ENCODE results near the gene CTNNBIP1. TPM values are rescaled to one million over a fixed set of nuclear protein-coding genes. Genes with fewer than 3 reads are reported as not detected.
A peak's percentile ranks its signal among the peaks of the same experiment; 100 is the strongest.

Gene CTNNBIP1
- polyA plus RNA-seq, 1 experiment: 28.3 TPM

GRCh38 chr1:9825093-9826074, 84.7 kb downstream of the CTNNBIP1 start:
- no peak for DNase-seq (ENCODE audit: low read depth, low spot score)
- POLR2A ChIA-PET: interaction anchor here (0.6 kb wide), 1 partner anchor 245 kb away, joined by 4 read pairs; no protein-coding TSS in a partner anchor

GRCh38 chr1:9824702-9825089, 85.4 kb downstream of the CTNNBIP1 start:
- Histone ChIP-seq H3K9me3 (ENCODE audit: control insufficient read depth, insufficient read depth, low read length) (no peaks in the 10 kb centered on the region; the same call in 1 of the 2 replicates), H3K27me3 (ENCODE audit: control insufficient read depth, insufficient read depth, low read length) (no peaks in the 10 kb centered on the region), H3K27ac (ENCODE audit: low read depth, low read length) (no peak overlapping the region), H3K4me3 (ENCODE audit: low read depth, low read length) (no peak overlapping the region)
- TF ChIP-seq CTCF (IDR thresholded peaks at IDR 0.05; ENCODE audit: low read depth, low read length): no peak
- ChIA-PET POLR2A (no interaction called here), CTCF (no interaction called here)
- DNase-seq (ENCODE audit: low read depth, low spot score): no peak

More at GRCh38 chr1:9825093-9826074, 84.7 kb downstream of the CTNNBIP1 start:
- H3K4me3 ChIP-seq (ENCODE audit: low read depth, low read length): no peak overlapping the region
- no peaks in the 10 kb centered on the region; the same call in 1 of the 2 replicates for H3K9me3 ChIP-seq (ENCODE audit: control insufficient read depth, insufficient read depth, low read length)
- CTCF ChIA-PET: interaction anchor here (1.0 kb wide), 1 partner anchor 41 kb away, joined by 3 read pairs; no protein-coding TSS in a partner anchor
- H3K27me3 ChIP-seq (ENCODE audit: control insufficient read depth, insufficient read depth, low read length): no peaks in the 10 kb centered on the region
- H3K27ac ChIP-seq (ENCODE audit: low read depth, low read length): no peak overlapping the region
- TF ChIP-seq CTCF (IDR thresholded peaks at IDR 0.05; ENCODE audit: low read depth, low read length): no peak

GRCh38 chr1:9823943-9824701, 85.9 kb downstream of the CTNNBIP1 start, which contains the start of gene CLSTN1:
Gene CLSTN1, minus strand, starts transcription at chr1:9823965. Its CDS starts 232 bp downstream, at chr1:9823733.
- DNase-seq (ENCODE audit: low read depth, low spot score): peak; percentile 42
- Histone ChIP-seq H3K4me3 (ENCODE audit: low read depth, low read length) (peak within 1 kb of the TSS; percentile 97), H3K27ac (ENCODE audit: low read depth, low read length) (peak within 1 kb of the TSS; percentile 31), H3K27me3 (ENCODE audit: control insufficient read depth, insufficient read depth, low read length) (no peaks in the 10 kb centered on the region), H3K9me3 (ENCODE audit: control insufficient read depth, insufficient read depth, low read length) (no peaks in the 10 kb centered on the region; the same call in 1 of the 2 replicates)
- TF ChIP-seq CTCF (IDR thresholded peaks at IDR 0.05; ENCODE audit: low read depth, low read length): no peak
- CTCF ChIA-PET: no interaction called here
- POLR2A ChIA-PET: no interaction called here

GRCh38 chr1:9823693-9823942, 86.5 kb downstream of the CTNNBIP1 start:
- no peak for DNase-seq (ENCODE audit: low read depth, low spot score)
- Histone ChIP-seq H3K27ac (ENCODE audit: low read depth, low read length) (no peak overlapping the region), H3K4me3 (ENCODE audit: low read depth, low read length) (peak overlapping the region; percentile 97), H3K27me3 (ENCODE audit: control insufficient read depth, insufficient read depth, low read length) (no peaks in the 10 kb centered on the region), H3K9me3 (ENCODE audit: control insufficient read depth, insufficient read depth, low read length) (no peaks in the 10 kb centered on the region; the same call in 1 of the 2 replicates)
- ChIA-PET POLR2A (interaction anchor here (0.5 kb wide), 1 partner anchor 622 kb away, joined by 3 read pairs; no protein-coding TSS in a partner anchor), CTCF (no interaction called here)
- no peak for TF ChIP-seq CTCF (IDR thresholded peaks at IDR 0.05; ENCODE audit: low read depth, low read length)
